OCI-LY1 (cell line): ENCODE results near the gene NPAS2.

Experiments used
- H2AFZ ChIP-seq: fragments of 200-600 bp; sonication (generic), shearing (Covaris generic); 2 replicates; pipeline ENCODE4 v1.6.0; 2014; ENCODE audit warnings: antibody characterized with exemption, mild to moderate bottlenecking, low read length
- H3F3A ChIP-seq: fragments of 200-600 bp; sonication (generic), shearing (Covaris generic); 2 replicates; pipeline ENCODE4 v1.6.0; 2014; ENCODE audit warnings: mild to moderate bottlenecking, antibody characterized with exemption, low read length, moderate library complexity; ENCODE audit not compliant: insufficient read depth
- H3K27ac ChIP-seq: fragments of 200-600 bp; sonication (generic); 2 replicates; pipeline ENCODE4 v1.5.1; 2014; ENCODE audit warnings: low read length, mixed run types, mild to moderate bottlenecking, low read depth; ENCODE audit not compliant: poor library complexity, severe bottlenecking
- H3K27me3 ChIP-seq: fragments of 200-600 bp; sonication (generic); 2 replicates; pipeline ENCODE4 v1.6.0; 2014; ENCODE audit warnings: antibody characterized with exemption, mild to moderate bottlenecking, low read length, moderate library complexity; ENCODE audit not compliant: insufficient read depth
- H3K36me3 ChIP-seq: fragments of 200-600 bp; sonication (generic); 2 replicates; pipeline ENCODE4 v1.6.1; 2014; ENCODE audit warnings: mild to moderate bottlenecking, antibody characterized with exemption, low read length, moderate library complexity, mixed read lengths; ENCODE audit not compliant: insufficient read depth
- H3K4me1 ChIP-seq: fragments of 200-600 bp; sonication (generic); 2 replicates; pipeline ENCODE4 v1.5.1; 2014; ENCODE audit warnings: mild to moderate bottlenecking, low read length, moderate library complexity; ENCODE audit not compliant: insufficient read depth, severe bottlenecking
- H3K4me2 ChIP-seq: fragments of 200-600 bp; sonication (generic), shearing (Covaris generic); 2 replicates; pipeline ENCODE4 v1.6.1; 2014; ENCODE audit warnings: low read length
- H3K4me3 ChIP-seq: fragments of 200-600 bp; sonication (generic); 2 replicates; pipeline ENCODE4 v1.5.1; 2014; ENCODE audit warnings: low read length, low read depth, mild to moderate bottlenecking, mixed read lengths; ENCODE audit not compliant: poor library complexity, severe bottlenecking
- H3K79me2 ChIP-seq: fragments of 200-600 bp; shearing (Covaris generic); 2 replicates; pipeline ENCODE4 v1.6.1; 2016; ENCODE audit warnings: mixed run types, low read length, mixed read lengths; ENCODE audit not compliant: insufficient read depth
- H3K9ac ChIP-seq: fragments of 200-600 bp; sonication (generic), shearing (Covaris generic); 2 replicates; pipeline ENCODE4 v1.6.1; 2014; ENCODE audit warnings: mild to moderate bottlenecking, low read length, mixed read lengths
- H3K9me2 ChIP-seq: fragments of 200-600 bp; sonication (generic), shearing (Covaris generic); 2 replicates; pipeline ENCODE4 v1.6.1; 2014; ENCODE audit warnings: low read depth, mild to moderate bottlenecking, low read length, mixed read lengths
- H3K9me3 ChIP-seq: fragments of 200-600 bp; shearing (Covaris generic); 2 replicates; pipeline ENCODE4 v1.6.1; 2014; ENCODE audit warnings: low read length, mixed read lengths
- H4K20me1 ChIP-seq: fragments of 200-600 bp; sonication (generic), shearing (Covaris generic); 2 replicates; pipeline ENCODE4 v1.6.0; 2016; ENCODE audit warnings: mild to moderate bottlenecking, low read length; ENCODE audit not compliant: insufficient read depth
- EZH2 ChIP-seq: fragments of 200-600 bp; sonication (generic), shearing (Covaris generic); IDR thresholded peaks from 2 replicates; pipeline ENCODE4 v1.8.0; 2017; ENCODE audit warnings: borderline replicate concordance, mixed run types, mild to moderate bottlenecking, antibody characterized with exemption, low read length, moderate library complexity, mixed read lengths
- TF ChIP-seq, protein P1 (sequence below): fragments of 200-600 bp; sonication (generic), shearing (Covaris generic); IDR thresholded peaks from 2 replicates; pipeline ENCODE4 v1.5.1; 2017; ENCODE audit warnings: mild to moderate bottlenecking, antibody characterized with exemption, low read length, moderate library complexity, mixed read lengths

The NPAS2 gene

GRCh38 chr2:100842241-100842922, 22.4 kb downstream of the NPAS2 start:
- Histone ChIP-seq H3K27me3 (0 out of 2 replicates have a peak, but pooled peaks cover 3% of the 10 kb centered on the region), H3K9ac (no peak overlapping the region), H3K36me3 (no peaks in the 10 kb centered on the region), H3K27ac (no peak overlapping the region), H3K4me1 (no peaks in the 10 kb centered on the region), H3K4me2 (no peak overlapping the region), H3K79me2 (no peaks in the 10 kb centered on the region), H2AFZ (no peak overlapping the region), H3K9me3 (no peaks in the 10 kb centered on the region), H3K4me3 (no peak overlapping the region), H3F3A (no peaks in the 10 kb centered on the region), H4K20me1 (no peaks in the 10 kb centered on the region), H3K9me2 (no peaks in the 10 kb centered on the region)
- TF ChIP-seq EZH2: no peak
- TF ChIP-seq, protein P1, sequence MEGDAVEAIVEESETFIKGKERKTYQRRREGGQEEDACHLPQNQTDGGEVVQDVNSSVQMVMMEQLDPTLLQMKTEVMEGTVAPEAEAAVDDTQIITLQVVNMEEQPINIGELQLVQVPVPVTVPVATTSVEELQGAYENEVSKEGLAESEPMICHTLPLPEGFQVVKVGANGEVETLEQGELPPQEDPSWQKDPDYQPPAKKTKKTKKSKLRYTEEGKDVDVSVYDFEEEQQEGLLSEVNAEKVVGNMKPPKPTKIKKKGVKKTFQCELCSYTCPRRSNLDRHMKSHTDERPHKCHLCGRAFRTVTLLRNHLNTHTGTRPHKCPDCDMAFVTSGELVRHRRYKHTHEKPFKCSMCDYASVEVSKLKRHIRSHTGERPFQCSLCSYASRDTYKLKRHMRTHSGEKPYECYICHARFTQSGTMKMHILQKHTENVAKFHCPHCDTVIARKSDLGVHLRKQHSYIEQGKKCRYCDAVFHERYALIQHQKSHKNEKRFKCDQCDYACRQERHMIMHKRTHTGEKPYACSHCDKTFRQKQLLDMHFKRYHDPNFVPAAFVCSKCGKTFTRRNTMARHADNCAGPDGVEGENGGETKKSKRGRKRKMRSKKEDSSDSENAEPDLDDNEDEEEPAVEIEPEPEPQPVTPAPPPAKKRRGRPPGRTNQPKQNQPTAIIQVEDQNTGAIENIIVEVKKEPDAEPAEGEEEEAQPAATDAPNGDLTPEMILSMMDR: no peak

GRCh38 chr2:100844514-100844913, 24.6 kb downstream of the NPAS2 start:
- TF ChIP-seq, protein P1: no peak
- TF ChIP-seq EZH2: no peak
- Histone ChIP-seq H3K4me1 (no peaks in the 10 kb centered on the region), H3K4me2 (no peak overlapping the region), H3K9me2 (no peaks in the 10 kb centered on the region), H2AFZ (no peak overlapping the region), H3K36me3 (no peaks in the 10 kb centered on the region), H3K27ac (no peak overlapping the region), H3K9ac (no peak overlapping the region), H3K27me3 (0 out of 2 replicates have a peak, but pooled peaks cover 3% of the 10 kb centered on the region), H3K9me3 (no peaks in the 10 kb centered on the region), H3K4me3 (no peak overlapping the region), H4K20me1 (no peaks in the 10 kb centered on the region), H3K79me2 (no peaks in the 10 kb centered on the region), H3F3A (no peaks in the 10 kb centered on the region)

DNA sequence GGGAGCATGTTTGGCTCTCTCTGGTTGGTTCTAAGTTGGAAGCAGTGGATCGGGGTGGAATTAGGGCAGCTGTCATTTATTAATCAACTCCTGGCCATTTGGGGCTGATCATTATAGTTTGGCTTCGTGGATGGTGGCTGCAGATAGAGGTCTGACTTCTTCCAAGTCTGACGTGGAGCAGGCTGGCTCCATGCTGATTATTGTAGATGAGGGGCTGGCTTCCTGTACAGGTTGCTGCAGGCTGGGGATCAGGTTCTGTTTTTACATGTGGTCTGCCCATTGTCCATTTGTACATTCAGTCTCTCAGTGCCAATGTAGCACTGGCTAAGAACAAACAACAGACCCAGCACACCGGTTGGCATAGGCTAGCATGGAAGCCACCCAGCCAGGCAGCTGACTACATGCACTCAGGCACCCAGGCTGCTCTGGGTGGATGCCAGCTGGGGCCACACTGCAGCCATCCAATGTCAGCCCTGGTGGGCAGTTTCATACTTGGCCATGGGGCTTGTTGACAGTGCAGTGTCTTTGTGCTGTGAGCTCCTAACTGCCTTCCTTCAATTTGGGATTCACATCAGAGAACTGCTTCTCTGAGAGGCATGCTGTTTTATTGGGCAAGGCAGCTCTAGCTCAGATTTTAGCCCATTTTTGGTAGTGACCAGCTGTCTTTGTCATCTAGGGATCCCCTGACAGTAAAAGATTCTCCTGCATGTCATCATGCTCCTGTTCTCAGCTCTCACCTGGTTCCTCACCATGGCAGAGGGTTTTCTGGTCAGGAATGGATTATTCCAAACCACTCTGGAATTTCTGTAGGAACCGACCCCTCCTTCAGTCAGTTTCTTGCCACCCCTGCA, 25.4 kb downstream of the NPAS2 start:
- no peak overlapping the region for H3K4me3 ChIP-seq
- no peak overlapping the region for H3K27ac ChIP-seq
- no peak for TF ChIP-seq EZH2
- TF ChIP-seq, protein P1: no peak
- H3K9ac ChIP-seq: no peak overlapping the region
- no peak overlapping the region for H3K4me2 ChIP-seq
- H3F3A ChIP-seq: no peaks in the 10 kb centered on the region
- no peaks in the 10 kb centered on the region for H3K9me2 ChIP-seq
- no peak overlapping the region for H2AFZ ChIP-seq
- no peaks in the 10 kb centered on the region for H3K79me2 ChIP-seq
- H3K27me3 ChIP-seq: 0 out of 2 replicates have a peak, but pooled peaks cover 3% of the 10 kb centered on the region
- H3K4me1 ChIP-seq: no peaks in the 10 kb centered on the region
- H3K36me3 ChIP-seq: no peaks in the 10 kb centered on the region
- H4K20me1 ChIP-seq: no peaks in the 10 kb centered on the region
- no peaks in the 10 kb centered on the region for H3K9me3 ChIP-seq
